Activated CD8-positive, alpha-beta memory T cell treated with anti-CD3 and anti-CD28 coated beads, Interleukin-2, amount 50 U/mL, for 24 hours (primary cell): Measurements from ENCODE around the gene MSANTD3.
"Not testable (repeated sequence)": the region's sequence is repeated elsewhere in the genome, so short reads cannot be mapped to it uniquely, and the experiment has no call there.

Experiments used
- DNase-seq: peaks from one replicate; pipeline ENCODE4 v3.0.0-alpha.2; 2020; ENCODE audit errors: extremely low read depth

Gene MSANTD3, protein sequence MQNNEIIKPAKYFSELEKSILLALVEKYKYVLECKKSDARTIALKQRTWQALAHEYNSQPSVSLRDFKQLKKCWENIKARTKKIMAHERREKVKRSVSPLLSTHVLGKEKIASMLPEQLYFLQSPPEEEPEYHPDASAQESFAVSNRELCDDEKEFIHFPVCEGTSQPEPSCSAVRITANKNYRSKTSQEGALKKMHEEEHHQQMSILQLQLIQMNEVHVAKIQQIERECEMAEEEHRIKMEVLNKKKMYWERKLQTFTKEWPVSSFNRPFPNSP

DNA sequence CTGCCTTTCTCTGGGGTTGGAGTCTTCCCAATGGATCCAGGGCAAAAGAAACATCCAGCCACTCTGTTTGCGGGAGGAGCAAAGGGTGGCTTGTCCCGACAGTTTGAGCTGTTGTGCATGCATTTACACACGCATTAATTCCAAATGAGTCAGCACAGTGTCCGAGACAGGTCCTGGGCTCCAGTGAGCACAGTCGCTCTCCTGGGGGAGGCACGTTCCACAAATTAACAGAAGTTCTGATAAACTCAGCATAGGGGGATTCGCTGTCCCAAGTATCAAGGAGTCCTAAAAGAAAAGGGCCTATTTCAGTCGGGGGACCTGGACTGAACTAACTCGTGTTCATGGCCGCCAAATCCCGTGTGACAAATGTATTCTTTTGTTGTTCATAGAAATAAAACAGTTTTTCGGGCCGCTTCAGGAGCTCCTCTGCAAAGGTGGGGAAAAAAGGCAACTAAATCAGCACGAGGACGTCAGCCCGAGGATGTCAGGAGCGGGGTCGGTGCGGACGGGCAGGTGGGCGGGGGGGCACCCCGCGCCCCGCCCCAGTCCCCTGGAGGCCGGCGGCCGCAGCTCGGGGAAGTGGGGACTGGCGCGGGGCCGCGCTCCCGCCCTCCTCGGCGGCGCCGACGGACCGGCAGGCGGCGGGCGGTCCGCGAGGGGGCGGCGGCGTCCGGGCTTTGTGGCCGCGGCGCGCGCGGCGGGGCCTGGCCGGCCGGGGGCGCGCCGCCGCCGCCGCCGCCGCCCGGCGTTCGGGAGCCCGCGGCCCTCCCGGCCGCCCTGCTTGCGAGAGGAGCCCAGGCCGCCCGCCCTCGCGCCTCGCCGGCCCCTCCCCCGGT is at the start of gene MSANTD3:
Gene MSANTD3, plus strand, starts transcription at position 614 of the 836 bp plus-strand sequence. CDS start 14,796 bp downstream, outside the sequence.
- DNase-seq, result no peak

DNA sequence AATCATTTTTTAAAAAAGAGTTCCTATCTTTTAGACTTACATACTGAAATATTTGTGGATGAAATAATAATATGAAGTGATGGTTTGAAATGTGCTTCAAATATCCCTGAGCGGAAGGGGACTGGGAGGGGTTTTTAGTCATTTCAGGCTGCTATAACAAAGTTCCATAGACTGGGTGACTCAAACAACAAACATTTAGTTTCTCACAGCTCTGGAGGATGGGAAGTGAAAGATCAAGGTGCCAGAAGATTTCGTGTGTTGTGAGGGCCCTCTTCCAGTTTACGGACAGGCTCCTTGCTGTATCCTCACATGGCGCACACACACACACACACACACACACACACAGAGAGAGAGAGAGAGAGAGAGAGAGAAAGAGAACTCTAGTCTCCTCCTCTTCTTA is 47.1 kb upstream of the MSANTD3 start:
- no peak for DNase-seq

DNA sequence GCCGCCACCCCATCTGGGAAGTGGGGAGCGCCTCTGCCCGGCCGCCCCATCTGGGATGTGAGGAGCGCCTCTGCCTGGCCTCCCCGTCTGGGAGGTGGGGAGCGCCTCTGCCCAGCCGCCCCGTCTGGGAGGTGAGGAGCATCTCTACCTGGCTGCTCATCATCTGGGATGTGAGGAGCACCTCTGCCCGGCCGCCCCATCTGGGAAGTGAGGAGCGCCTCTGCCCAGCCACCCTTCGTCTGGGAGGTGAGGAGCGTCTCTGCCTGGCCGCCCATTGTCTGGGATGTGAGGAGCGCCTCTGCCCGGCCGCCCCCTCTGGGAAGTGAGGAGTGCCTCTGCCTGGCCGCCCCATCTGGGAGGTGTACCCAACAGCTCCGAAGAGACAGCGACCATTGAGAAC is 34.0 kb upstream of the MSANTD3 start:
- DNase-seq, result not testable (repeated sequence)

DNA sequence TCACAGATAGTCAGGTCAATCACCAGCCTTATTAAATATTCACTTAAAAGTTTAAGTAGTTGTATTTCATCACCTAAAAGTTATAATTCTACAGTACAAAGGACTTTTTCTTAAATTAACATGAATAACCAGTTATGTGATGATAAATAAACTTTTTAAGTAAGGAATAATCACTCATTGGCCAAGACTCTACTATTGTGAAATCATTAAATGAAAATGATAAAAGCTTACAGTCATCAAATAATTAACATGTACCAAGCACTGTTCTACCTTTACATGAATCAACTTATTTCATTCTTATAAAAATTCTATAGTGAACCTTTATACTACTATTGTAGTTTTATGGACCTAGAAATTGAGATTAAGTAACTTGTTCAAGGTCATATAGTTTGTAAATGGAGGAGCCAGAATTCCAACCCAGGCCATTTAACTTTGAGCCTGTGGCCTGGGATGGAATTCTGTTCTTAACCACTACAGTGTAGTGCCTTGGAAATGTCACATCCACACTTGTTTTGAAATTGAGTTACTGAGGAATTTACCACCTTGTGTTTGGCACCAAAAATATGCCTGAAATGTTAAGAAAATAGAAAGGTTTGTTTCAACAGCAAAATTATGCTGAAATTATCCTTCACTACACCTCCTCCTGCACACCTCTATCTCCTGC is 32.8 kb upstream of the MSANTD3 start:
- no peak for DNase-seq

DNA sequence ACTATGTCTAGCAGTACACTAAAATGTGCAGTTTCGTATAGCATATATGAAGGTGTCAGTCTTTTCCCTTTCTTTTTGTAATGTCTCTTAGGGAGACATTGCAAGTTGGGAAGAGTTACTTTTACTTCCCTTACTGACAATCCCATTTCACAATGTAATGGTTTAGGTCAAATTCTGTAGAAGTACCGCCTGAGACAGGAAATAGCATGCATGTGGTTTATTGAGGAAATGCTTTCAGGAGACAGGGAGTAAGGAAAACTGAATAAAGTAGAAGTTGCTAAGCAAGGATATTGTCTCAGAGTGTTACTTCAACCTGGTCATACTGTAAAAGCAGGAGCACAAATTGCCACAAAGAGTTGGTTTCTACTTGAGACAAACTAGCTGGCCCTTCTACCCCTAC is 32.1 kb upstream of the MSANTD3 start:
- DNase-seq, result no peak

GRCh38 chr9:100396769-100397168 is 30.2 kb upstream of the MSANTD3 start:
- DNase-seq, result no peak

- no peak for DNase-seq
These were observed 29.2 kb upstream of the MSANTD3 start for GRCh38 chr9:100397529-100398266.

- no peak for DNase-seq
These were observed 25.9 kb upstream of the MSANTD3 start for GRCh38 chr9:100401042-100401441.

GRCh38 chr9:100406962-100407361 is 20.0 kb upstream of the MSANTD3 start:
- DNase-seq, result no peak

- DNase-seq, result no peak
These were observed 18.3 kb upstream of the MSANTD3 start for GRCh38 chr9:100408546-100409175.

- DNase-seq, result no peak
These were observed 17.8 kb upstream of the MSANTD3 start for GRCh38 chr9:100409176-100409556.

- peak; percentile 81 for DNase-seq
These were observed 15.3 kb upstream of the MSANTD3 start for GRCh38 chr9:100411472-100412283.

DNA sequence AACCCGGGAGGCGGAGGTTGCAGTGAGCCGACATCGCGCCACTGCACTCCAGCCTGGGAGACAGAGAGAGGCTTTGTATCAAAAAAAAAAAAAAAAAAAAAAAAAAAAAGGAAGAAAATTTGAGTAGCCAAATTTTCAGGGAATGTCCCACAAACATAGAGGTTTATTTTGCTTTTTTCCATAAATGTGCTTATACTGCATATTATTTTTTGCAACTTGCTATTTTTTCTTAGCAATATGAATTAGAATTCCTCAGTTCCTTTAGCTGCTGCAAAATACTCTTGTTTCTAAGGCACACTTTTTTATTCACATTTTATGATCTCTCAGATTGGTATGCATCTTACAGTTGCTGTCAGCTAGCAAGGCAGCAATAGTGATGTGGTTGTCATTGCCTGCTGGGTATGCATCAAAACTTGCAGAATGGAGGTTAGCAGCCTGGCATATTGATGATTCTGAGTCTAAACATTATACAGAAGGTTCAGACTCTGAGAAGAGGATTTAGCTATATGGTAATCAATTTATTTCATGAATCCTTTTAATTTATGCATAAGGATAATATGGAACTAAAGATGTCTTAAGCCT is 13.0 kb upstream of the MSANTD3 start:
- DNase-seq, result no peak

- DNase-seq, result no peak
These were observed 9.1 kb upstream of the MSANTD3 start for GRCh38 chr9:100417815-100418214.

- no peak for DNase-seq
These were observed 7.8 kb upstream of the MSANTD3 start for GRCh38 chr9:100419166-100419565.

GRCh38 chr9:100421116-100421515 is 5.8 kb upstream of the MSANTD3 start:
- not testable (repeated sequence) for DNase-seq

- no peak for DNase-seq
These were observed 1.2 kb upstream of the MSANTD3 start for GRCh38 chr9:100425758-100426157.

DNA sequence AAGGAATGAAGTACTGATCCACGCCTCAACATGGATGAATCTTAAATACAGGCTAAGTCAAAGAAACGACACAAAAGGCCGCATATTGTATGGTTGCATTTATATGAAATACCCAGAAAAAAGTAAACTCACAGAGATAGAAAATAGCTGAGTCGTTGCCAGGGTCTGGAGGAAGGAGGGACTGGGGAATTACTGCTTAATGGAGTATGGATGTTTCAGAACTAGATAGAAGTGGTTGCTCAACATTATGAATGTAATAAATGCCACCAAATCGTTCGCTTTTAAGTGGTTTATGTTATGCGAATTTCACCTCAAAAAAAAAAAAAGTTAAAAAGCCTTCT is 784 bp upstream of the MSANTD3 start:
- DNase-seq, result no peak

GRCh38 chr9:100427366-100428263 is 672 bp downstream of the MSANTD3 start:
- no peak for DNase-seq
